Right kidney (tissue), 1 donor: Measurements from ENCODE around the gene DRC3.

Experiments
- DNase-seq: peaks from one replicate; pipeline ENCODE4 v3.0.0-alpha.2; 2016

Gene DRC3

DNA sequence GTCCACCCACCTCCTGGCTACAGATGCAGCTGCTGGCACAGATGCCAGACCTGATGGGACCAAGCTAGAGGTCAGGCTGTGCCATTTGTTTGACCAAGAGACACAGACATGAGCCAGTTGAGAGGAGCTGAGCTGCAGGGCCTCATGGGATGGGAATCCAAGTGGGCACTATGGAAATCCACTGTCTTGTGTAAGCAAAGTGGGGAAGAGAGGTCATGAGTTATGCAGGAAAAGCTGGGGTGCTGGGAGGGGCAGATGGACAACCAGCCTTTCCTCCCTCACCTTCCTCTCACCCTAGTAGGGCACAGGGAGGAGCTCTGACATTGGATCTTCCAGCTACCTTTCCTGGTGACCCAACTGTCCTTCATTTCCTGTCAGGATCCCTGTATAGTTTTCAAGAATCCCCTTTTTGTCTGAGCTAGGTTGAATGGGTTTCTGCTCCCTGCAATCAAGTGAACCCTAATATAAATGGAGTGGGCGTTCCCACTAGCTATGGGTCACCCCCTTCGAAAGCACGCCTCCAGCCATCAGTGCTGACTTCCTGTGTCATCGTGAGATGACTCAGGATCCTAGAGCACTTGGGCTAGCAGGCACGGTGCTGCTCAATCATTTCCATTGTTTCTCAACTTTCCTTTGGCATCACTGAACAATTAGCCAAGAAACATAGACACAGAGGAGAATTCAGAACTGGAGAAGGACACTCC is 52.7 kb downstream of the DRC3 start:
- DNase-seq: no peak

DNA sequence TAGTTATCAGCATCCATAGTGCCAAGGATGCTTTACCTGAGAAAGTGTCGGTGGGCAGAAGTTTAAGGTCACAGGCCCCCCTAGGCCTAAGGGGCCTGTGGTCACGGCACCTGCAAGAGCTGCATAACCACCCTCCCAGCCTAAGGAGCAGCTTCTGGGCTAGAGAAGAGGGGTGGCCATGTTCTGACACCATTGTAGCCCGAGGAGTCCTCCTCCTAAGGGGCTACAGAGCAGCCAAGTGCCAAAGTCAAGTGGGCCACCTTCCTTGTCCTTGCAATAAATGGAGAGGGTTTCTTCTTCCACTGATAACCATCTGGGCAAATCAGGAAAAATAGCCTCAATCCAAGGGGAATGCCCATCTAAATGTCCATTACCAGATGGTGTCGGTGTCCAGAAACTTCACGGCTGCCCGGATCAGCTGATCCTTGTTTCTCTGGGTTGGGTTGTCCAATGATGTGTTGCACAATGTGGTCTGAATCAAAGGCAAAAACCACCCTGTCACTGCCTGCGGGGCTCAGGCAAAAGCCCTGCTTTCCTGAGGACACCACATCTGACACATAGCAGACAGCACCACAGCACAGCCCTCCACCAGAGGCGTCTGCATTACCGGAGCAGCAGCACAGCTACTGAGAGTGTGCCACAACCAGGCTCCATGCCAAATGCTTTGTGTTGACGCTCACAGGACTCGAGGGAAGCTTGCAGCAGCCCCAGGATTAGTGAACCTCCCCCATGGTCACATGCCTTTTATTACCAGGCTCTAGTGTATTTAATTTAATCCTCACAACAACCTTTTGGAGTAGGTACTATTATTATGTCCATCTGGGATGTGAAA is 53.5 kb downstream of the DRC3 start:
- no peak for DNase-seq

DNA sequence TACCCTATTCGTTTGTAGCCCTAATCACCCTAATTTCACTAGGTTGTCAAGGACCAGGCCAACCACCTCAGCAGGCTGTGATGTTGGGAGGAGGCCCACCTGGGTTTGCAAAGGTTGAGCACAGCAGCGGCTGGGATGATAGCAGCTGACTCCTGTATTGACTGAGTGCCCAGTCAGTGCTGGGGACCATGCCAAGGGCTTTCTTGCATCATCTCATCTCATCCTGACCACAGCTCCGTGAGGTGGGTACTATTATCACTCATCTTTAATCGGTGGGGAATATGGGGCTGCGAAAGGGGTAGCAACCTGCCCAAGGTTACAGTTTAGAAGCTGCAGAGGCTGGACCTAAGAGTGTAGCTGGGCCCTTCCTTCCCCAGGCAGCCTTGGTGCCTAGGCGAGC is 54.6 kb downstream of the DRC3 start:
- no peak for DNase-seq

DNA sequence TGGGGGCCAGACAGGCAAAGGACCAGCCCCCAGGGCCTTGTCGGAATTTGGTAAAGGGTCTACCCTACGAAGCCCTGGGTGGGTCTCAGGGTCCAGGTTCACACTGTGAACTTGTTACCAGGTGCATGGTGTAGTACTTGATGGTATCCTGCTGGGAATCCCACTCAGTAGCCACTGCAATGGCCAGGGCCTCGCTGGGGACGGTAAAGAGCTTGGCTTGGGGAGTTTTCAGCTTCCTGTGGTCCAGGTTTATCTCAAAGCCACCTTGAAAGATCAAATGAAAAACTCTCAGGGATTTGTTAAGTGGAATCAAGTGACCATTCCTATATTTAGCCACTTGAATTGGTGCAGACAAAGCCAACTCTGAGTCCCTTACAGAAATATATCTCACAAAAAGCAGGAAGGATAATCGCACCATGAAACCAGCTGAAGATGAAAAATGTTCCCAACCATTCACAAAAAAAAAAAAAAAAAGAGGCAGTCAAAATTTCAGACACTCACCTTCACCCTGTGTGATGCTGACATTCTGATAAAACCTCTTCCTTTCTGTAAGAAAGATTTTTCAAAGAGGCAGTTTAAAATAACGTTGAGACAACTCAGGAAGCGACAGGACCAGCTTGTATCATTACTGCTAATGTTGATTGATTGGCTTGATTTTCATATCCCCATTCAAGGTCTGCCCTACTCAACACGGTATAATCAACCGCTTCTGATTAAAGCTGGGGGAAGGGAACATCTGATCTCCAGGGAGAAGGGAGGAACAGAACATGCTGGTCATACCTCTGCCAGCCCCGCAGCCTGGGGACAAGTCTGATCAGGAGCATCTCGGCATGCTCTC is 55.7 kb downstream of the DRC3 start:
- no peak for DNase-seq

GRCh38 chr17:18028952-18029540 is 56.4 kb downstream of the DRC3 start:
- DNase-seq: no peak

DNA sequence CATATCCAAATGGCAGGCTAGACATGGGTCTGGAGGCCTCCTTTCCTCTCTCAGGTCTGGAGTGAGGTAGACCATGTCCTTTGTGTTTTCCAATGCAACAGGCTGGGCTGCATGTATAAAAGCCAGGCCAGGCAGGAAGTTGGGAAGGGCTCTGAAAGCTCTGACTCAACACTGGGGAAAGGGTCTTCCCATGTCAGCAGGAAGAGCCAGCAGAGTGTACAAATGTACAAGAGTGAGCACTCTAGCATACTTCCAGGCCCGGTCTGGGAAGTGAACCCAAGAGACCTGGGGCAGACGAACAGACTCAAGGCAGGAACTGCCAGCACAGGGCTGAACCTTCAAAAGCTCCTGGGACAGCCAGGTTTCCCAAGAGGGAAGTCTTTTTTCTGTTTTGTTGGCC is 59.3 kb downstream of the DRC3 start:
- DNase-seq: no peak

- DNase-seq: no peak
Measured at GRCh38 chr17:18033442-18034099, 60.9 kb downstream of the DRC3 start.

DNA sequence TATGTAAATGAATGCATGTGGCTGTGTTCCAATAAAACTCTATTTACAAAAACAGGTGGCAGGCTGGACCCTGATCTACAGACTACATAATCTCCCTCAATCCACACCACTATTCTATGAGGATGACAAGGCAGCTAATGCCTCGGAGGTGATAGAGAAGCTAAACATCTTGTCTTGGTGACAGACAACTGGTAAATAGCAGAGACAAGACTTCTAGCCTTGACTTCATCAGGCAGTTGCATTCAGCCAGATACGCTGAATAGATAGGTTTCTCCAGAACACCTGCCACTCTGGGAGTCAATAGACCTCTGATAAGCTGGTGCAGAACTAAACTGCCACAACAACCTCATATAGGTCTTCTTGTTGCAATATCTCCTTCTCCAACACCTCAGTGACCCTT is 63.0 kb downstream of the DRC3 start:
- DNase-seq: no peak

GRCh38 chr17:18037486-18037885 is 64.8 kb downstream of the DRC3 start:
- no peak for DNase-seq

- DNase-seq: no peak
Measured at GRCh38 chr17:18038149-18038850, 65.6 kb downstream of the DRC3 start.

DNA sequence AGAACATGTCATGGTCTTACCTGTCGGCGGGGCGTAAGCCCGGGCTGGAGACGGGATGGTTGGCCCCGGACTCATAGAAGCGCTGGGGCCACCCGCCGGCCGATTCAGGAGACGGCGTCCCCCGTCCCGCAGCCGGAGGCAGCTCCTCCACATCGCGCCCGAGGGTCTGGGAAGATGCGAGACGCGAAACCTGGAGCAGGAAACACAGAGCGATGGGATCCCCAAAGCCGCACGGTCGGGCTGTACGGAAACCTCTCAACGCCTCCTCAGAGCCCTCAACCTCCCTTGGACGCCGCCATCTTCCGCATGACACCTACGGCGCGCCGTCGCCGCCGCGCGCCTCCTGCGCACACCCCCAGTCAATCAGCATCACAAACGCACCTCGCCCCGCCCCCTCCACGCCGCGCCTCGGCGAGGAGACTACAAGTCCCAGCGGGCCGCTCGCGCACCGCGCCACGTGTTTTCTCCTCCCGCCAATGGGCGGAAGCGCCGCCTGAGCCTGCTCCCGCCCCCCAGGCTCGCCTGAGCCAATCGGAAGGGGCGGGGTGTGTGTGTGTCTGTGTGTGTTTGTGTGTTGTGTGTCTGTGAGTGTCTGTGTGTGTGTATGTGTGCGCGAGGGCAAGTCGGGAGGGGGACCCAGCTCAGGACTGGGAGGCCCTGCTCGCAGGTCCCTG is 66.3 kb downstream of the DRC3 start, which contains the start of the genes ATPAF2 and GID4:
ATPAF2 (minus strand) TSS at position 308 of the 674 bp plus-strand sequence; CDS start at position 153, 155 bp downstream.
GID4 (plus strand) TSS at position 548 of the 674 bp plus-strand sequence; CDS start at position 605, 57 bp downstream.
- DNase-seq: peak; percentile 98

- DNase-seq: peak; percentile 77
Measured at GRCh38 chr17:18039535-18040260, 67.0 kb downstream of the DRC3 start.

GRCh38 chr17:18040261-18040858 is 67.7 kb downstream of the DRC3 start:
- DNase-seq: no peak

DNA sequence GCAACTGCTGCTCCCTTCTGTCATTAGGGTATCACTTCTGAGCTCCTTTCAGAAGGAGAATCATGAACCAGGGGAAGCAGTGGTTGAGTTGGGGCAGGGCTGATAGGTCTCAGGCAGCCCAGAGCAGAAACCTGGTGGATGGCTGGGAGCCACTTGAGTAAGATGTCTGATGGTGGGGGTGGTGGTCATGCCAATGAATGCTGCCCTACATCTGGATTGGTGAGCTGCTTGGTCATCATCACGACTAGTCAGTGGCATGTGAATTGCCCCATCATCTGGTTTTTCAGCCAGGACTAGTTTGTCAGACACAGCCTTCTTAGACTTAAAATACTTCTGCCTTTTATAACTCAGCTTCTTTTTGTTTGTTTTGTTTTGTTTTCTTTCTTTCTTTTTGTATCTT is 69.1 kb downstream of the DRC3 start:
- DNase-seq: no peak

- no peak for DNase-seq
Measured at GRCh38 chr17:18042983-18043382, 70.3 kb downstream of the DRC3 start.

DNA sequence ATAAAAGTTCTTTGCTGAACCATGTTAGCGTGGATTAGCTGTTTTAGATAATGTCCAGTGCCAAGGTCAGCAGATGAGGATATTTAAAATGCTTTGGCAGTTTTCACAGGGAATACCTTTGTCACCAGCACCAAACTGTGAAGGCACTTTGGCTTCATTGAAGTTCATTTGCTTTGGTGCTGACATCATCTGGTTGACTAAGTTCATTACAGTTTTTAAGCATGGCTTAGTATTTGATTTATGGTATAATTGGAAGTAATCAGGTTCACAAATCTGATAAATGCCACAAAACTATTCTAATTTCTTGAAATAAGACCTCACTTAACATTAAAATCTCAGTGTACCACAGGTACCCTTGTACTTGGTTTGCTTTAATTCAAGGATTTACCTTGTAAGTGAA is 70.8 kb downstream of the DRC3 start:
- no peak for DNase-seq

DNA sequence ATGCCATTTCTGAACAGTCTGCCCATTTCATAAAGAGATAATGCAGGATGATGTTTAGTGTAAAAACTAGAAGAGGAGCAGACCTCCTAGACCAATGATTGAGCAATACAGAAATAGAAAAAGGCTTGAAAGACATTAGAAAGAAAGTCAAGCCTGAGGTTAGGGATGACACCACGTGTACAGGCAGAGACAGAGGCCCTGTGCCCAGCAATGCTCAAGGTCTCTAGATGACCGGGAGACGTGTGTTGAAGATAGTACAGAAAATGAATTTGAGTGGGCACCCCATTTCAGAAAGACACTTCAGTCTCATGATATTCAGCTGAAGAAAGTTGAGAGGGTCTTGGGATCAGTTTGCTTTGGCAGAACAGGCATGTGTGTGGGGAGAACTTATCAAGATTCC is 71.9 kb downstream of the DRC3 start:
- no peak for DNase-seq

- no peak for DNase-seq
Measured at GRCh38 chr17:18045691-18046350, 73.2 kb downstream of the DRC3 start.

DNA sequence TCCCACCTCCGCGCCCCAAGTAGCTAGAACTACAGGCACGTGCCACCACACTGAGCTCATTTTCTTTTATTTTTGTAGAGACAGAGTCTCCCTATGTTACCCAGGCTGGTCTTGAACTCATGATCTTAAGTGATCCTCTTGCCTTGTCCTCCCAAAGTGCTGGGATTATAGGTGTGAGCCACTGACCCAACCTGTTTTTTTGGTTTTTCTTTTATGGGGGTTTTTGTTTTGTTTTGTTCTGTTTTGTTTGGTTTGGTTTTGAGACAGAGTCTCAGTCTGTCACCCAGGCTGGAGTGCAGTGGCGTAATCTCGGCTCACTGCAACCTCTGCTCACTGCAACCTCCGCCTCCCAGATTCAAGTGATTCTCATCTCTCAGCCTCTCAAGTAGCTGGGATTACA is 82.9 kb downstream of the DRC3 start:
- DNase-seq: no peak
